Stimulated activated CD4-positive, alpha-beta T cell treated with anti-CD3 and anti-CD28 coated beads, Interleukin-2, amount 100 ng/mL, for 48 hours (primary cell): Measurements from ENCODE around the gene ADTRP.

Source experiments
- DNase-seq, 2 donors: peaks; one replicate each; pipeline ENCODE4 v3.0.0-alpha.2; 2020

The ADTRP gene

GRCh38 chr6:11754625-11755271 lies 23.9 kb downstream of the ADTRP start:
- DNase-seq, result no peak

GRCh38 chr6:11753798-11754197 lies 24.8 kb downstream of the ADTRP start:
- DNase-seq, result no peak

- DNase-seq, result no peak
Observed at GRCh38 chr6:11752360-11752759, 26.2 kb downstream of the ADTRP start.

GRCh38 chr6:11750682-11751081 lies 27.9 kb downstream of the ADTRP start:
- no peak for DNase-seq

- DNase-seq, result no peak
Observed at GRCh38 chr6:11748591-11749210, 29.9 kb downstream of the ADTRP start.

GRCh38 chr6:11747021-11747420 lies 31.6 kb downstream of the ADTRP start:
- DNase-seq, result no peak

GRCh38 chr6:11744753-11745152 lies 33.9 kb downstream of the ADTRP start:
- no peak for DNase-seq

GRCh38 chr6:11744101-11744500 lies 34.5 kb downstream of the ADTRP start:
- no peak for DNase-seq

GRCh38 chr6:11740875-11741274 lies 37.7 kb downstream of the ADTRP start:
- no peak for DNase-seq

- DNase-seq, result no peak
Observed at GRCh38 chr6:11738661-11739375, 39.8 kb downstream of the ADTRP start.

GRCh38 chr6:11738234-11738633 lies 40.4 kb downstream of the ADTRP start:
- no peak for DNase-seq

GRCh38 chr6:11736601-11737000 lies 42.0 kb downstream of the ADTRP start:
- DNase-seq, result no peak

- DNase-seq, result no peak
Observed at GRCh38 chr6:11734861-11735613, 43.6 kb downstream of the ADTRP start.

- peak; percentile 52 to 62 for DNase-seq
Observed at GRCh38 chr6:11732036-11732631, 46.5 kb downstream of the ADTRP start.

- no peak for DNase-seq
Observed at GRCh38 chr6:11731423-11731822, 47.2 kb downstream of the ADTRP start.

GRCh38 chr6:11730641-11731040 lies 48.0 kb downstream of the ADTRP start:
- no peak for DNase-seq

- peak; percentile 33 to 52 for DNase-seq
Observed at GRCh38 chr6:11729076-11729475, 49.5 kb downstream of the ADTRP start.

GRCh38 chr6:11727998-11728961 lies 50.3 kb downstream of the ADTRP start:
- no peak for DNase-seq

GRCh38 chr6:11727346-11727997 lies 51.1 kb downstream of the ADTRP start:
- no peak for DNase-seq

- no peak for DNase-seq
Observed at GRCh38 chr6:11724286-11724685, 54.3 kb downstream of the ADTRP start.
